Brain microvascular endothelial cell (primary cell): ENCODE results near the gene LEKR1.

Experiments used
- DNase-seq: peaks from one replicate; pipeline ENCODE4 v3.0.0-alpha.2; 2020
- H3K27ac ChIP-seq: fragments of 250-450 bp; sonication (Bioruptor Pico); 2 replicates; pipeline ENCODE4 v1.5.1; 2020; ENCODE audit warnings: mild to moderate bottlenecking, moderate library complexity
- H3K27me3 ChIP-seq: fragments of 250-450 bp; sonication (Bioruptor Pico); replicated peaks from 2 replicates; pipeline ENCODE4 v1.5.1; 2020; ENCODE audit warnings: mild to moderate bottlenecking
- H3K36me3 ChIP-seq: fragments of 250-450 bp; sonication (Bioruptor Pico); replicated peaks from 2 replicates; pipeline ENCODE4 v1.5.1; 2020; ENCODE audit warnings: mild to moderate bottlenecking
- H3K4me3 ChIP-seq: 2 replicates; pipeline ENCODE4 v1.5.1; 2011; ENCODE audit warnings: low read depth, mild to moderate bottlenecking, control low read depth, low read length, moderate library complexity
- CTCF ChIP-seq: IDR thresholded peaks from 2 replicates; pipeline ENCODE4 v1.5.1; 2011; ENCODE audit warnings: low read depth, mild to moderate bottlenecking, moderate library complexity, low read length, control low read depth, inconsistent platforms; ENCODE audit errors: missing control alignments
- in situ Hi-C: cut with HindIII; loops from 2 replicates; pipeline ENCODE4 v1.10.0; 2017; ENCODE audit warnings: low sequenced_read_pairs, low pct_ligation_motif_present

The LEKR1 gene

DNA sequence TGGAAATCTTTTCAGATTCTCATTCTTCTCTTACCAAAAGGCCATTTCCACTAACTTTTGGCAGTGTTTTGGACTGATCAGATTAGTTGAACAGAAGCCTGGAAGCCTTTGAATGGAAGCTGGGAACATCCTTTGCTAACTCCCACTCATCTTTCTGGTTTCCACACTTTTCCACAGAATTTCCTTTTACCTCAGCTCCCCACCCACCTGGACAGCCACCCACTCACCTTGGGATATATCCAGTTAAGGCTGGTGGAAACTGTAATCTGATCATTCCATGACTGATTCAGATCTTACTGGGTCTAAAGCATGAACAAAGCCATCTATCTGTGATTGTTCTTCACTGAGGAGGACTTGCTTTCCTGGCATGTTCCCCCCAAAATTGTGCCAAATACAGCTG, 214.3 kb downstream of the LEKR1 start:
- Histone ChIP-seq H3K4me3 (no peak overlapping the region), H3K27me3 (no peaks in the 10 kb centered on the region), H3K36me3 (no peaks in the 10 kb centered on the region), H3K27ac (no peak overlapping the region)
- in situ Hi-C loops = no loop called here
- TF ChIP-seq CTCF = no peak
- DNase-seq = no peak

- in situ Hi-C loops = no loop called here
- Histone ChIP-seq H3K4me3 (no peak overlapping the region), H3K36me3 (no peaks in the 10 kb centered on the region), H3K27ac (no peak overlapping the region), H3K27me3 (no peaks in the 10 kb centered on the region)
- no peak for TF ChIP-seq CTCF
- no peak for DNase-seq
These were observed 216.1 kb downstream of the LEKR1 start for GRCh38 chr3:157042226-157042625.

DNA sequence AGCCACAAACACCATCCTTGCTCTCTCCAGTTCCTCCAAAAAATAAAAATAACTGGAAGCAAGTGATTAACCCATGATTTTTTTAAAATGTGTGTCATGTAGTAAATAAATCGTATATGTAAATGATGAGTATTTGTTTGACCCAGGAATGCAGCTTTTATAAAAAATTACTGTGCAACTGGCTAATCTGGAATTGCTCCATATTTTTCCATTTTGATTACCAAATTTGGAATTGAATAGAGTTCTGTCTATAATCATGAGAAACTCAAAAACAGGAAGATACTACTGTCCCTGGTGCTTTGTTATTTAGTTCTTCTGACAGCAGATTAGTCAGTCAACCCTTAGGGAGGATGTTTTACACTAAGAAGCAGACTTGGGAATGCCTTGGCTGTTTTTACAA, 217.6 kb downstream of the LEKR1 start:
- in situ Hi-C loops = no loop called here
- no peak for DNase-seq
- H3K4me3 ChIP-seq = no peak overlapping the region
- H3K27me3 ChIP-seq = no peaks in the 10 kb centered on the region
- no peak overlapping the region for H3K27ac ChIP-seq
- TF ChIP-seq CTCF = no peak
- H3K36me3 ChIP-seq = no peaks in the 10 kb centered on the region

DNA sequence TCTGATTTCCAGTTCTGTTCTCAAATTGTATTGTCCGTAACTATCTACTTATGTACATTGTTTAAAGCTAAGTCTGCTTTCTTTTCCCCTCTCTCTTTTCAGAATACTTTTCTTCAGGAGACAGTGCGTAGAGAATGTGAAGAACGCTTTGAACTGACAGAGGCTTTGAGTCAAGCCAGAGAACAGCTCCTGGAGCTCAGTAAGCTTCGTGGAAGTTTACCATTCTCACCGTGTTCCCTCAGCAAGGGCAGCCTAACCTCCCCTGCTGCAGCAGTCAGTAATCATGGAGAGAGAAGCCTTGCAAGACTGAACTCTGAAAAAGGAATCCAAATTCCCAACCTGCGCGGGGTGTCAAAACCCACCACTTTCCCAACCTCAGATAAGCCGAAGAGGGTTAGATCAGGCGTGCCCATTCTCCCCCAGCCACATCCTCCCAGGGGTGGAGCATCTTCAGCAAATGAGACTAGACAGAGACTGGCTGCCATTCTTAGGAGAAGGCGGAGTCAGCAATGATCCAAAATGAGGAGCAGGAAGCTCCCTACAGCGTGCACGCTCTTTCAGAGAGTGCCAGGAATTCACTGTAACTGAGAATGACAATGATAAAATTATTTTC, 219.2 kb downstream of the LEKR1 start:
- TF ChIP-seq CTCF = no peak
- no peak for DNase-seq
- no peaks in the 10 kb centered on the region for H3K27me3 ChIP-seq
- H3K4me3 ChIP-seq = no peak overlapping the region
- in situ Hi-C loops = no loop called here
- H3K27ac ChIP-seq = no peak overlapping the region
- no peaks in the 10 kb centered on the region for H3K36me3 ChIP-seq

- TF ChIP-seq CTCF = no peak
- DNase-seq = no peak
- Histone ChIP-seq H3K4me3 (no peak overlapping the region), H3K27me3 (no peaks in the 10 kb centered on the region), H3K36me3 (no peaks in the 10 kb centered on the region), H3K27ac (no peak overlapping the region)
- in situ Hi-C loops = no loop called here
These were observed 220.4 kb downstream of the LEKR1 start for GRCh38 chr3:157046520-157046919.

- in situ Hi-C loops = no loop called here
- no peaks in the 10 kb centered on the region for H3K36me3 ChIP-seq
- no peak overlapping the region for H3K27ac ChIP-seq
- no peak overlapping the region for H3K4me3 ChIP-seq
- TF ChIP-seq CTCF = no peak
- H3K27me3 ChIP-seq = no peaks in the 10 kb centered on the region
- DNase-seq = no peak
These were observed 224.9 kb downstream of the LEKR1 start for GRCh38 chr3:157051055-157051454.
